Measurements from ENCODE around the gene DND1.
"Not testable (repeated sequence)": the region's sequence is repeated elsewhere in the genome, so short reads cannot be mapped to it uniquely, and the experiment has no call there.

DND1 gene

GRCh38 chr5:140658870-140659269, 14.5 kb downstream of the DND1 start:
- H3K9me3 ChIP-seq = no peaks in the 10 kb centered on the region
- no peaks in the 10 kb centered on the region for H3K4me1 ChIP-seq
- H3K27me3 ChIP-seq = no peaks in the 10 kb centered on the region
- H3K4me3 ChIP-seq (ENCODE audit: low read depth, low read length) = no peak overlapping the region
- no peak for DNase-seq
- TF ChIP-seq CTCF (IDR thresholded peaks at IDR 0.05; ENCODE audit: low read depth, low read length) = no peak
- H3K36me3 ChIP-seq = peaks cover 79% of the 10 kb centered on the region

GRCh38 chr5:140647042-140647419, 26.3 kb downstream of the DND1 start:
- no peaks in the 10 kb centered on the region for H3K4me1 ChIP-seq
- peak overlapping the region; percentile 99 for H3K4me3 ChIP-seq (ENCODE audit: low read depth, low read length)
- DNase-seq = no peak
- peaks cover 54% of the 10 kb centered on the region for H3K36me3 ChIP-seq
- no peaks in the 10 kb centered on the region for H3K27me3 ChIP-seq
- TF ChIP-seq CTCF (IDR thresholded peaks at IDR 0.05; ENCODE audit: low read depth, low read length) = no peak
- no peaks in the 10 kb centered on the region for H3K9me3 ChIP-seq

GRCh38 chr5:140642718-140643117, 30.7 kb downstream of the DND1 start:
- H3K36me3 ChIP-seq = peaks cover 47% of the 10 kb centered on the region
- no peak for DNase-seq
- no peaks in the 10 kb centered on the region for H3K27me3 ChIP-seq
- no peak overlapping the region for H3K4me3 ChIP-seq (ENCODE audit: low read depth, low read length)
- peaks cover 3% of the 10 kb centered on the region; the same call in 1 of the 2 replicates for H3K4me1 ChIP-seq
- TF ChIP-seq CTCF (IDR thresholded peaks at IDR 0.05; ENCODE audit: low read depth, low read length) = no peak
- no peaks in the 10 kb centered on the region for H3K9me3 ChIP-seq

- Histone ChIP-seq H3K27me3 (no peaks in the 10 kb centered on the region), H3K4me3 (ENCODE audit: low read depth, low read length) (no peak overlapping the region), H3K4me1 (peaks cover 3% of the 10 kb centered on the region; the same call in 1 of the 2 replicates), H3K9me3 (no peaks in the 10 kb centered on the region), H3K36me3 (peaks cover 47% of the 10 kb centered on the region)
- no peak for DNase-seq
- no peak for TF ChIP-seq CTCF (IDR thresholded peaks at IDR 0.05; ENCODE audit: low read depth, low read length)
Observed at GRCh38 chr5:140641716-140642115, 31.7 kb downstream of the DND1 start.

- H3K4me1 ChIP-seq = peaks cover 3% of the 10 kb centered on the region; the same call in 1 of the 2 replicates
- peak; percentile 60 for TF ChIP-seq CTCF (IDR thresholded peaks at IDR 0.05; ENCODE audit: low read depth, low read length)
- peak; percentile 99 for DNase-seq
- no peaks in the 10 kb centered on the region for H3K27me3 ChIP-seq
- H3K36me3 ChIP-seq = peaks cover 30% of the 10 kb centered on the region
- H3K9me3 ChIP-seq = no peaks in the 10 kb centered on the region
- H3K4me3 ChIP-seq (ENCODE audit: low read depth, low read length) = peak within 1 kb of the TSS; percentile 81
Observed at GRCh38 chr5:140639148-140639981, 34.0 kb downstream of the DND1 start, which contains the start of gene TMCO6. Gene TMCO6, plus strand, starts transcription at chr5:140639451. Its CDS starts 77 bp downstream, at chr5:140639528.

GRCh38 chr5:140638898-140639147, 34.6 kb downstream of the DND1 start:
- not testable (repeated sequence) for H3K9me3 ChIP-seq, H3K4me1 ChIP-seq, H3K27me3 ChIP-seq, DNase-seq
- H3K36me3 ChIP-seq = peaks cover 27% of the 10 kb centered on the region
- H3K4me3 ChIP-seq (ENCODE audit: low read depth, low read length) = peak overlapping the region; percentile 81
